Transverse colon (tissue), 4 donors: ENCODE results near the gene COL6A1. TPM values are rescaled to one million over a fixed set of nuclear protein-coding genes. Genes with fewer than 3 reads are reported as not detected.

Experiments used
- DNase-seq: peaks from one replicate; pipeline ENCODE4 v3.0.0-alpha.2; 2019
- H3K27ac ChIP-seq, 4 donors: fragments of 200-600 bp; sonication (generic); 2 replicates each; pipeline ENCODE4 v1.5.1; 2016 to 2018; ENCODE audit warnings: inconsistent platforms in 4 of 4
- H3K27me3 ChIP-seq: fragments of 200-600 bp; sonication (generic); 2 replicates; pipeline ENCODE4 v1.5.1; 2017; ENCODE audit warnings: inconsistent platforms
- H3K36me3 ChIP-seq, 4 donors: fragments of 200-600 bp; sonication (generic); 2 replicates each; pipeline ENCODE4 v1.5.1; 2017 to 2019; ENCODE audit warnings: inconsistent platforms in 4 of 4
- H3K4me1 ChIP-seq, 4 donors: fragments of 200-600 bp; sonication (generic); 2 replicates each; pipeline ENCODE4 v1.5.1; 2017 to 2020; ENCODE audit warnings: inconsistent platforms in 4 of 4
- H3K4me3 ChIP-seq, 4 donors: fragments of 200-600 bp; sonication (generic); 1 replicate in 1 of 4; 2 replicates in 3 of 4; pipeline versions ENCODE4 v1.5.1 to v1.6.1; 2017 to 2019; ENCODE audit warnings: inconsistent platforms in 4 of 4
- H3K9me3 ChIP-seq, 2 donors: fragments of 200-600 bp; sonication (generic); 2 replicates each; pipeline ENCODE4 v1.5.1; 2017 to 2019; ENCODE audit warnings: inconsistent platforms in 2 of 2
- CTCF ChIP-seq, 5 experiments: fragments of 200-600 bp in 3 of 5; fragments of 450-650 bp in 2 of 5; sonication (generic) in 3 of 5; IDR thresholded peaks; 1 replicate in 2 of 5; 2 replicates in 3 of 5; pipeline ENCODE4 v1.5.1; 2016 to 2017; ENCODE audit warnings: antibody characterized with exemption in 5 of 5, inconsistent platforms in 3 of 5, mild to moderate bottlenecking in 2 of 5, moderate library complexity in 1 of 5
- EP300 ChIP-seq: sonication (generic); formaldehyde crosslinking; IDR thresholded peaks from one replicate; pipeline ENCODE4 v1.6.1; 2017; ENCODE audit warnings: antibody characterized with exemption, low read depth
- POLR2A ChIP-seq: fragments of 450-650 bp; IDR thresholded peaks from one replicate; pipeline ENCODE4 v1.6.1; 2016; ENCODE audit warnings: antibody characterized with exemption, mild to moderate bottlenecking, moderate library complexity
- POLR2AphosphoS5 ChIP-seq, 3 donors: sonication (generic); formaldehyde crosslinking; IDR thresholded peaks; one replicate each; pipeline ENCODE4 v1.6.1; 2016; ENCODE audit warnings: antibody characterized with exemption in 3 of 3
- WGBS, 2 donors: methylation state at CpG; one replicate each; pipeline ENCODE4 v1.1.5; 2018; ENCODE audit warnings: low coverage in 1 of 2; 5-methylcytosine and 5-hydroxymethylcytosine counted together
- in situ Hi-C, 4 donors: fragments of 200-750 bp; cut with MboI; loops; one replicate each; pipeline versions ENCODE4 v1.15.0 to v1.15.1; 2017; ENCODE audit warnings: low sequenced_read_pairs in 3 of 4, low pct_ligation_motif_present in 1 of 4, low pct_unique_long_range_greater_than_20kb in 1 of 4
- intact Hi-C: fragments of 100-400 bp; cut with DNase I; formaldehyde crosslinking; loops from one replicate; pipeline ENCODE4 v1.15.1; 2023; ENCODE audit warnings: low total_unique reads
- total RNA-seq, 4 donors: library from RNA; depleted of rRNA; stranded (reverse); fragments of >200 nt; gene quantifications; one replicate each; pipeline ENCODE4 v1.1.0, GENCODE V29; 2016

Gene COL6A1
- total RNA-seq, 4 donors from 2014 or later: 166 to 580 (median 346) TPM

- Histone ChIP-seq H3K4me1 (peaks cover 8 to 40% (median 11%) of the 10 kb centered on the region in 4 donors), H3K27me3 (no peaks in the 10 kb centered on the region), H3K27ac (peak overlapping the region; percentile 82 to 90 (median 86)), H3K9me3 (no peaks in the 10 kb centered on the region), H3K36me3 (no peaks in the 10 kb centered on the region), H3K4me3 (no peak overlapping the region)
- in situ Hi-C loops: no loop called here
- intact Hi-C loops: loop anchor here (10.0 kb wide), 1 partner anchor 53 kb away; no protein-coding TSS in a partner anchor
- WGBS, 2 donors: 44 to 62% methylated on average over 1 to 3 of the region's 3 CpGs
- TF ChIP-seq EP300: no peak
- TF ChIP-seq POLR2AphosphoS5 (IDR thresholded peaks at IDR 0.05): peak in 1 of 3 donors; percentile 29
- no peak for DNase-seq
Observed at GRCh38 chr21:46027851-46028493, 46.4 kb downstream of the COL6A1 start.

GRCh38 chr21:46028573-46029091 lies 47.1 kb downstream of the COL6A1 start:
- 70 to 100% methylated on average over 1 of the region's 1 CpG for WGBS, 2 donors
- Histone ChIP-seq H3K27me3 (no peaks in the 10 kb centered on the region), H3K36me3 (no peaks in the 10 kb centered on the region), H3K4me1 (peaks cover 5 to 33% (median 11%) of the 10 kb centered on the region in 4 donors), H3K4me3 (no peak overlapping the region), H3K9me3 (no peaks in the 10 kb centered on the region), H3K27ac (peak overlapping the region; percentile 82 to 90 (median 86))
- intact Hi-C loops: loop anchor here (10.0 kb wide), 1 partner anchor 54 kb away; no protein-coding TSS in a partner anchor
- DNase-seq: no peak
- TF ChIP-seq POLR2AphosphoS5 (IDR thresholded peaks at IDR 0.05) (peak in 1 of 3 donors; percentile 25), CTCF (IDR thresholded peaks at IDR 0.05) (no peak)
- in situ Hi-C loops: no loop called here

- H3K9me3 ChIP-seq: no peaks in the 10 kb centered on the region
- TF ChIP-seq POLR2AphosphoS5 (IDR thresholded peaks at IDR 0.05) (peak; percentile 38 to 69 (median 62)), POLR2A (no peak), EP300 (peak; percentile 16), CTCF (IDR thresholded peaks at IDR 0.05) (no peak)
- H3K4me3 ChIP-seq: no peak overlapping the region
- no peaks in the 10 kb centered on the region for H3K36me3 ChIP-seq
- peak overlapping the region; percentile 82 to 90 (median 86) for H3K27ac ChIP-seq
- H3K4me1 ChIP-seq: peaks cover 5 to 30% (median 11%) of the 10 kb centered on the region in 4 donors
- intact Hi-C loops (loop anchor here (10.0 kb wide), 1 partner anchor 55 kb away; no protein-coding TSS in a partner anchor), in situ Hi-C loops (no loop called here)
- H3K27me3 ChIP-seq: no peaks in the 10 kb centered on the region
- WGBS, 2 donors: 65 to 78% methylated on average over 4 to 5 of the region's 5 CpGs
- no peak for DNase-seq
Observed at GRCh38 chr21:46029186-46029924, 47.8 kb downstream of the COL6A1 start.

- in situ Hi-C loops (no loop called here), intact Hi-C loops (no loop called here)
- Histone ChIP-seq H3K27ac (no peak overlapping the region), H3K9me3 (no peaks in the 10 kb centered on the region), H3K27me3 (no peaks in the 10 kb centered on the region), H3K4me3 (no peak overlapping the region), H3K36me3 (no peaks in the 10 kb centered on the region), H3K4me1 (peaks cover 4 to 22% (median 7%) of the 10 kb centered on the region in 4 donors)
- WGBS, 2 donors: 75 to 82% methylated on average over 6 to 12 of the region's 12 CpGs
- TF ChIP-seq POLR2AphosphoS5 (IDR thresholded peaks at IDR 0.05): no peak
- TF ChIP-seq CTCF (IDR thresholded peaks at IDR 0.05): no peak
- TF ChIP-seq POLR2A: no peak
- no peak for TF ChIP-seq EP300
- DNase-seq: no peak
Observed at GRCh38 chr21:46031484-46031883, 49.9 kb downstream of the COL6A1 start.
